K562 (cell line): ENCODE data around the gene SMCO3. TPM values are rescaled to one million over a fixed set of nuclear protein-coding genes. Genes with fewer than 3 reads are reported as not detected.

Experiments
- BACH1 ChIP-seq: fragments of 200-800 bp; sonication (Bioruptor generic); IDR thresholded peaks from 2 replicates; pipeline ENCODE4 v1.6.1; 2016; ENCODE audit warnings: missing genetic modification characterization, missing compliant biosample characterization
- BCL6 ChIP-seq: fragments of 250-450 bp; sonication (Bioruptor Pico); IDR thresholded peaks from 2 replicates; pipeline ENCODE4 v1.4.0; 2020
- COPS2 ChIP-seq: fragments of 450-650 bp; conservative IDR thresholded peaks from 2 replicates; pipeline ENCODE4 v1.6.1; 2016; ENCODE audit warnings: mild to moderate bottlenecking, moderate library complexity
- CREBBP ChIP-seq: IDR thresholded peaks from one replicate; pipeline ENCODE4 v1.6.1; 2012; ENCODE audit warnings: low read depth, mild to moderate bottlenecking, control low read depth, inconsistent platforms, low read length
- CTCF ChIP-seq, 3 experiments: IDR thresholded peaks in 2 of 3; conservative IDR thresholded peaks in 1 of 3; 2 replicates each; pipeline ENCODE4 v1.5.1; 2011 to 2012; ENCODE audit warnings: low read length in 3 of 3, mild to moderate bottlenecking in 3 of 3, control low read depth in 2 of 3, improper control_type of control experiment in 1 of 3, inconsistent platforms in 1 of 3, low read depth in 1 of 3, mixed read lengths in 1 of 3, moderate library complexity in 1 of 3; ENCODE audit not compliant: insufficient read depth in 2 of 3
- DNMT1 ChIP-seq: fragments of 450-650 bp; IDR thresholded peaks from 2 replicates; pipeline ENCODE4 v1.6.1; 2016; ENCODE audit warnings: antibody characterized with exemption, mild to moderate bottlenecking
- ELF2 ChIP-seq: fragments of 250-450 bp; sonication (Bioruptor Pico); IDR thresholded peaks from 2 replicates; pipeline ENCODE4 v1.5.0; 2021; ENCODE audit warnings: mild to moderate bottlenecking
- ESRRA ChIP-seq: fragments of 450-650 bp; IDR thresholded peaks from 2 replicates; pipeline ENCODE4 v1.6.1; 2014; ENCODE audit warnings: low read depth, mild to moderate bottlenecking, moderate library complexity, borderline replicate concordance
- ETV1 ChIP-seq: fragments of 450-650 bp; conservative IDR thresholded peaks from 2 replicates; pipeline ENCODE4 v1.6.1; 2016; ENCODE audit warnings: missing genetic modification characterization, control low read depth, low read depth, missing compliant biosample characterization
- NCOR1 ChIP-seq: fragments of 450-650 bp; IDR thresholded peaks from 2 replicates; pipeline ENCODE4 v1.6.1; 2016; ENCODE audit warnings: mild to moderate bottlenecking, moderate library complexity
- NFYB ChIP-seq: IDR thresholded peaks from 2 replicates; pipeline ENCODE4 v1.6.1; 2011; ENCODE audit warnings: mild to moderate bottlenecking, moderate library complexity; ENCODE audit not compliant: insufficient read length; ENCODE audit errors: extremely low read depth
- PRDM10 ChIP-seq: fragments of 450-650 bp; IDR thresholded peaks from 2 replicates; pipeline ENCODE4 v1.6.1; 2018; ENCODE audit not compliant: partially characterized antibody
- RB1 ChIP-seq: fragments of 450-650 bp; IDR thresholded peaks from 2 replicates; pipeline ENCODE4 v1.6.1; 2017; ENCODE audit warnings: low read depth, mild to moderate bottlenecking
- RREB1 ChIP-seq: fragments of 250-450 bp; sonication (Bioruptor Pico); IDR thresholded peaks from 2 replicates; pipeline ENCODE4 v1.4.0; 2020
- SMARCE1 ChIP-seq: fragments of 450-650 bp; IDR thresholded peaks from 2 replicates; pipeline ENCODE4 v1.7.1; 2016; ENCODE audit warnings: mild to moderate bottlenecking
- TBP ChIP-seq: optimal IDR thresholded peaks from 2 replicates; pipeline ENCODE3; 2011; ENCODE audit warnings: low read depth, low read length, improper control_type of control experiment
- polyA plus RNA-seq, 8 experiments: library from polyadenylated mRNA; depleted of rRNA in 4 of 8; stranded (reverse) in 5 of 8; unstranded in 3 of 8; fragments of >200 nt; fragmentation: Nextera tagmentation in 2 of 8; fragmentation: Illumina TruSeq in 1 of 8; extraction: Ambion mirVana in 2 of 8; extraction: Trizol in 1 of 8; gene quantifications; 2 replicates each; pipeline versions ENCODE4 v1.2.1 to v1.2.3, GENCODE V29; 2011 to 2014; ENCODE audit warnings: inconsistent platforms in 1 of 8, missing spikeins in 1 of 8
- total RNA-seq, 7 experiments: library from RNA; depleted of rRNA in 6 of 7; stranded (reverse); fragments of >200 nt in 6 of 7; fragmentation: Illumina TruSeq in 2 of 7; extraction: Trizol in 2 of 7; gene quantifications; 2 replicates each; pipeline versions ENCODE4 v1.2.1 to v1.2.3, GENCODE V29; 2011 to 2021; ENCODE audit warnings: low replicate concordance in 1 of 7

Gene SMCO3
- total and polyA plus RNA-seq, 9 of the 15 experiments (the other 6 are each of a cell fraction or from before 2014, with no cell fraction given) = 0.10 to 0.14 TPM; not detected in 7

- no peak for TF ChIP-seq RREB1 (CRISPR knock-in tag)
- no peak for TF ChIP-seq BACH1
- TF ChIP-seq CTCF (IDR thresholded peaks at IDR 0.05 in 2 of 3, conservative IDR thresholded peaks at IDR 0.05 in 1 of 3; ENCODE audit: insufficient read depth in 2 of 3, low read depth in 1 of 3, low read length in 3 of 3) = peak; percentile 37 to 51 (median 48); a peak in 4 of 6 replicates
- TF ChIP-seq PRDM10 = no peak
- no peak for TF ChIP-seq NFYB
- no peak for TF ChIP-seq RB1
- no peak for TF ChIP-seq DNMT1
- TF ChIP-seq NCOR1 = no peak
- TF ChIP-seq ESRRA = 0 out of 2 replicates have a peak, but pooled peaks have one; percentile 19
- TF ChIP-seq CREBBP = no peak
- TF ChIP-seq BCL6 (CRISPR knock-in tag) = no peak
- no peak for TF ChIP-seq ETV1 (tag)
- TF ChIP-seq COPS2 = no peak
- no peak for TF ChIP-seq ELF2
- no peak for TF ChIP-seq SMARCE1
- TF ChIP-seq TBP = no peak
- TF ChIP-seq, all 486 proteins: peak for 3
These were observed 57.4 kb downstream of the SMCO3 start (continued) for GRCh38 chr12:14756334-14757143.
